Natural killer cell (primary cell): ENCODE measurements around the gene CRADD. TPM values are rescaled to one million over a fixed set of nuclear protein-coding genes. Genes with fewer than 3 reads are reported as not detected.

Source experiments
- ATAC-seq, 3 donors: fragments of 150-1000 bp in 2 of 3; fragments of 200-7000 bp in 1 of 3; cut with Tn5 transposase; 1 replicate in 1 of 3; 2 replicates in 2 of 3; pipeline ENCODE4 v1.10.0; 2021; ENCODE audit warnings: mild to moderate bottlenecking in 2 of 3, moderate library complexity in 2 of 3
- DNase-seq, 2 donors: peaks; one replicate each; pipeline versions ENCODE4 v3.0.0 to v3.0.0-alpha.2; 2013 to 2021; ENCODE audit warnings: mixed read lengths in 1 of 2
- H3K27ac ChIP-seq: one replicate; pipeline ENCODE4 v1.5.1; 2013; ENCODE audit warnings: mild to moderate bottlenecking, low read length
- H3K27me3 ChIP-seq: one replicate; pipeline ENCODE4 v1.6.1; 2013; ENCODE audit warnings: low read length; ENCODE audit not compliant: control insufficient read depth, insufficient read depth
- H3K36me3 ChIP-seq: one replicate; pipeline ENCODE4 v1.6.1; 2013; ENCODE audit warnings: low read length; ENCODE audit not compliant: control insufficient read depth, insufficient read depth
- H3K4me1 ChIP-seq: one replicate; pipeline ENCODE4 v1.6.1; 2013; ENCODE audit warnings: low read length; ENCODE audit not compliant: control insufficient read depth, insufficient read depth
- H3K4me3 ChIP-seq: one replicate; pipeline ENCODE4 v1.5.1; 2013; ENCODE audit warnings: low read length
- H3K9me3 ChIP-seq: one replicate; pipeline ENCODE4 v1.6.1; 2013; ENCODE audit warnings: low read length; ENCODE audit not compliant: control insufficient read depth, insufficient read depth
- H3K27ac Mint-ChIP-seq, 2 donors: one replicate each; pipeline ENCODE4 v1.8.0; 2022; ENCODE audit warnings: mild to moderate bottlenecking in 2 of 2, mixed read lengths in 2 of 2, moderate library complexity in 1 of 2
- H3K27me3 Mint-ChIP-seq, 2 donors: one replicate each; pipeline ENCODE4 v1.8.0; 2022; ENCODE audit warnings: low read depth in 2 of 2, mixed read lengths in 2 of 2
- H3K36me3 Mint-ChIP-seq: one replicate; pipeline ENCODE4 v1.8.0; 2022; ENCODE audit warnings: mixed read lengths
- H3K4me1 Mint-ChIP-seq, 2 donors: one replicate each; pipeline ENCODE4 v1.8.0; 2022; ENCODE audit warnings: mixed read lengths in 2 of 2
- H3K4me3 Mint-ChIP-seq: one replicate; pipeline ENCODE4 v1.8.0; 2022; ENCODE audit warnings: mild to moderate bottlenecking, moderate library complexity, mixed read lengths
- H3K9me3 Mint-ChIP-seq, 2 donors: one replicate each; pipeline ENCODE4 v1.8.0; 2022; ENCODE audit warnings: mixed read lengths in 2 of 2
- CTCF ChIP-seq: fragments of 200-600 bp; IDR thresholded peaks from one replicate; pipeline ENCODE4 v1.8.0; 2022; ENCODE audit warnings: antibody characterized with exemption
- WGBS: methylation state at CpG from one replicate; pipeline ENCODE4 v1.1.7; 2013; ENCODE audit warnings: missing lambda C conversion rate; ENCODE audit not compliant: insufficient coverage; 5-methylcytosine and 5-hydroxymethylcytosine counted together
- intact Hi-C: fragments of 100-400 bp; cut with micrococcal nuclease; formaldehyde crosslinking; loops from one replicate; pipeline ENCODE4 v1.14.2; 2022
- total RNA-seq, 4 donors: library from RNA; stranded (reverse); fragments of 120-200 nt in 1 of 4; gene quantifications; one replicate each; pipeline versions ENCODE4 v1.2.3 to v1.2.4, GENCODE V29; 2013 to 2022

Gene CRADD
- total RNA-seq, 3 donors from 2014 or later (not counting 1 experiment from before 2014, with no cell fraction given): 19.1 to 27.5 (median 26.4) TPM

GRCh38 chr12:93838193-93838592, 161.0 kb downstream of the CRADD start:
- Histone ChIP-seq H3K27ac (no peak overlapping the region), H3K9me3 (no peaks in the 10 kb centered on the region), H3K36me3 (no peaks in the 10 kb centered on the region), H3K27me3 (no peaks in the 10 kb centered on the region), H3K4me3 (no peak overlapping the region), H3K4me1 (no peaks in the 10 kb centered on the region)
- DNase-seq (no peak), ATAC-seq (no peak)
- Mint-ChIP-seq H3K4me1 (no peaks in the 10 kb centered on the region), H3K9me3 (no peaks in the 10 kb centered on the region), H3K36me3 (no peaks in the 10 kb centered on the region), H3K4me3 (no peak overlapping the region), H3K27ac (no peak overlapping the region), H3K27me3 (no peaks in the 10 kb centered on the region)
- 95% methylated on average over 2 of the region's 3 CpGs for WGBS
- TF ChIP-seq CTCF: no peak
- intact Hi-C loops: no loop called here

GRCh38 chr12:93839064-93839463, 161.9 kb downstream of the CRADD start:
- Mint-ChIP-seq H3K4me3 (no peak overlapping the region), H3K4me1 (no peaks in the 10 kb centered on the region), H3K27ac (no peak overlapping the region), H3K27me3 (no peaks in the 10 kb centered on the region), H3K36me3 (no peaks in the 10 kb centered on the region), H3K9me3 (no peaks in the 10 kb centered on the region)
- Histone ChIP-seq H3K4me3 (no peak overlapping the region), H3K36me3 (no peaks in the 10 kb centered on the region), H3K27me3 (no peaks in the 10 kb centered on the region), H3K27ac (no peak overlapping the region), H3K4me1 (no peaks in the 10 kb centered on the region), H3K9me3 (no peaks in the 10 kb centered on the region)
- intact Hi-C loops: no loop called here
- no peak for DNase-seq
- 98% methylated on average over 2 of the region's 4 CpGs for WGBS
- ATAC-seq: no peak
- no peak for TF ChIP-seq CTCF

- H3K9me3 ChIP-seq: no peaks in the 10 kb centered on the region
- no peak for TF ChIP-seq CTCF
- ATAC-seq (no peak), DNase-seq (no peak)
- Mint-ChIP-seq H3K27ac (no peak overlapping the region), H3K36me3 (no peaks in the 10 kb centered on the region), H3K4me1 (no peaks in the 10 kb centered on the region), H3K27me3 (peaks cover 0 to 3% of the 10 kb centered on the region in 2 donors), H3K9me3 (no peaks in the 10 kb centered on the region), H3K4me3 (no peak overlapping the region)
- H3K4me3 ChIP-seq: no peak overlapping the region
- no peaks in the 10 kb centered on the region for H3K36me3 ChIP-seq
- no peak overlapping the region for H3K27ac ChIP-seq
- H3K27me3 ChIP-seq: no peaks in the 10 kb centered on the region
- intact Hi-C loops: no loop called here
- 98% methylated on average over 6 of the region's 8 CpGs for WGBS
- H3K4me1 ChIP-seq: no peaks in the 10 kb centered on the region
These were observed 164.5 kb downstream of the CRADD start for GRCh38 chr12:93841671-93842070.

- Histone ChIP-seq H3K36me3 (no peaks in the 10 kb centered on the region), H3K4me3 (no peak overlapping the region), H3K9me3 (no peaks in the 10 kb centered on the region), H3K27ac (no peak overlapping the region), H3K27me3 (no peaks in the 10 kb centered on the region), H3K4me1 (peaks cover 12% of the 10 kb centered on the region)
- Mint-ChIP-seq H3K27ac (no peak overlapping the region), H3K4me3 (no peak overlapping the region), H3K27me3 (peaks cover 0 to 3% of the 10 kb centered on the region in 2 donors), H3K9me3 (no peaks in the 10 kb centered on the region), H3K36me3 (peaks cover 7% of the 10 kb centered on the region), H3K4me1 (peaks cover 21% of the 10 kb centered on the region in 2 donors)
- TF ChIP-seq CTCF: no peak
- ATAC-seq (no peak), DNase-seq (no peak)
- intact Hi-C loops: no loop called here
- WGBS: 95% methylated on average over 7 of the region's 7 CpGs
These were observed 167.1 kb downstream of the CRADD start for GRCh38 chr12:93844164-93844784.
